SK-N-MC (cell line): Measurements from ENCODE around the gene PHACTR2.

Experiments
- EZH2 ChIP-seq: fragments of 200-600 bp; sonication (generic); IDR thresholded peaks from one replicate; pipeline ENCODE4 v1.6.1; 2017; ENCODE audit warnings: antibody characterized with exemption
- FOXP2 ChIP-seq: optimal IDR thresholded peaks from 2 replicates; pipeline ENCODE3; 2011; ENCODE audit warnings: mild to moderate bottlenecking, moderate library complexity; ENCODE audit not compliant: insufficient read depth; ENCODE audit errors: extremely low read length, control extremely low read depth
- POLR2AphosphoS5 ChIP-seq: IDR thresholded peaks from 2 replicates; pipeline ENCODE4 v1.6.1; 2012; ENCODE audit warnings: mild to moderate bottlenecking, low read depth, low read length, borderline replicate concordance

DNA sequence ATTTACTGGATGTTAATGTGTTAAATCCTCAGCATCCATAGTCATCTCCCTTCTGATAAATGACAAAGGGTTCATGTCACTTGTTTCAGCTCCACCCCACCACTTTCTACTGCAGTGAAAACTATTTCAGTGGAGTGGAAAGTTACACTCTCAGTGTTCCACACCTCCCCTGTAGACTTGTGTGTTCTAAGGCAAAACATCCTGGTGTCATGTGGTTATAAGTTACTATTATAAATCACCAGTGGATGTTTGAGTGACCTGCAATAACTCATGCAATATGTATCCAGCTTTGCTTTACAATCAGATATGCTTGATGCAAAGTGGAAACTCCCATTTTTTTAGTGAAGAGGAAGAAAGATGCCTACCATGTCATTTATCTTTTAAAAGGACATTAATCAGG is 83.3 kb downstream of the PHACTR2 start:
- TF ChIP-seq EZH2 (no peak), POLR2AphosphoS5 (no peak), FOXP2 (no peak)
